Measurements from ENCODE around the gene WDR75. TPM values are rescaled to one million over a fixed set of nuclear protein-coding genes. Genes with fewer than 3 reads are reported as not detected.

The WDR75 gene
- total and polyA plus RNA-seq, 8 donors, result 24.6 to 65.3 (median 56.9) TPM

GRCh38 chr2:189512879-189513278 lies 71.6 kb downstream of the WDR75 start:
- no peak for ATAC-seq

GRCh38 chr2:189514104-189514503 lies 72.8 kb downstream of the WDR75 start:
- Histone ChIP-seq H3K4me1 (peaks cover 0 to 22% of the 10 kb centered on the region in 2 donors), H3K27me3 (no peaks in the 10 kb centered on the region), H3K4me3 (no peak overlapping the region), H3K27ac (peak overlapping the region in 1 of 2 donors; percentile 46), H3K9me3 (no peaks in the 10 kb centered on the region), H3K36me3 (no peaks in the 10 kb centered on the region)
- intact Hi-C loops (cut with DNase I), result no loop called here
- DNase-seq (no peak), ATAC-seq (peak; percentile 67)
- TF ChIP-seq CTCF (IDR thresholded peaks at IDR 0.05), result no peak

More at GRCh38 chr2:189512879-189513278, 71.6 kb downstream of the WDR75 start:
- TF ChIP-seq CTCF (IDR thresholded peaks at IDR 0.05), result no peak
- Histone ChIP-seq H3K4me3 (no peak overlapping the region), H3K27ac (no peak overlapping the region), H3K9me3 (no peaks in the 10 kb centered on the region), H3K27me3 (no peaks in the 10 kb centered on the region), H3K36me3 (no peaks in the 10 kb centered on the region), H3K4me1 (peaks cover 0 to 22% of the 10 kb centered on the region in 2 donors)
- intact Hi-C loops (cut with DNase I), result no loop called here
- no peak for DNase-seq

DNA sequence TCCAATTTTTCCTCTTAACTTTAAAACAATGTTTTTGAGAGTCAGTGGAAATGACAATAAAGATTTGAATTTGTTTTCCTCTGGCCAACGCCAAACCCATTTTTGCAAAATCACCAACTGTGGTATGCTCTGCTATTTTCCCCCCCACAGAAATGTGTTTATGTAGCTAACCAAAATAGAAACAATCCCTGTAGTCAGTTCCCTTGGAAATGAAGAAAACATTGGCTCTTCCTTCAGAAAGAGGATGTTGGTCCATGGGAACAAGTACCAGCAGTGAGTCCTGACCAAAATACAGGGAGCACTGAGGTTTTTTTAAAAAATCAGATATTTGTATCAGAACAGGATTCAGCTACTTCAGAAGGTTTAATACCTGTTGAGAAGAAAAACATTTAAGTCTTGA lies 74.0 kb downstream of the WDR75 start:
- Histone ChIP-seq H3K4me1 (peaks cover 0 to 22% of the 10 kb centered on the region in 2 donors), H3K27ac (peak overlapping the region in 1 of 2 donors; percentile 46), H3K36me3 (no peaks in the 10 kb centered on the region), H3K27me3 (no peaks in the 10 kb centered on the region), H3K9me3 (no peaks in the 10 kb centered on the region), H3K4me3 (no peak overlapping the region)
- TF ChIP-seq CTCF (IDR thresholded peaks at IDR 0.05), result no peak
- intact Hi-C loops (cut with DNase I), result no loop called here
- ATAC-seq (peak; percentile 56), DNase-seq (no peak)

GRCh38 chr2:189516546-189516945 lies 75.3 kb downstream of the WDR75 start:
- H3K4me3 ChIP-seq, result no peak overlapping the region
- H3K36me3 ChIP-seq, result no peaks in the 10 kb centered on the region
- DNase-seq (no peak), ATAC-seq (no peak)
- H3K27me3 ChIP-seq, result no peaks in the 10 kb centered on the region
- no peak for TF ChIP-seq CTCF (IDR thresholded peaks at IDR 0.05)
- H3K27ac ChIP-seq, result peak overlapping the region in 1 of 2 donors; percentile 19
- intact Hi-C loops (cut with DNase I), result no loop called here
- H3K4me1 ChIP-seq, result peaks cover 1 to 22% of the 10 kb centered on the region in 2 donors
- H3K9me3 ChIP-seq, result no peaks in the 10 kb centered on the region

GRCh38 chr2:189517847-189518535 lies 76.7 kb downstream of the WDR75 start:
- Histone ChIP-seq H3K4me3 (no peak overlapping the region), H3K9me3 (no peaks in the 10 kb centered on the region), H3K27ac (no peak overlapping the region), H3K36me3 (no peaks in the 10 kb centered on the region), H3K4me1 (peaks cover 12 to 14% of the 10 kb centered on the region in 2 donors), H3K27me3 (no peaks in the 10 kb centered on the region)
- DNase-seq, result no peak
- no peak for ATAC-seq
- intact Hi-C loops (cut with DNase I), result no loop called here
- TF ChIP-seq CTCF (IDR thresholded peaks at IDR 0.05), result no peak
